Transverse colon (tissue), 4 donors: ENCODE results near the gene RTL5.

ENCODE experiments used
- POLR2A ChIP-seq: fragments of 450-650 bp; IDR thresholded peaks from one replicate; pipeline ENCODE4 v1.6.1; 2016; ENCODE audit warnings: antibody characterized with exemption, mild to moderate bottlenecking, moderate library complexity
- POLR2AphosphoS5 ChIP-seq, 3 donors: sonication (generic); formaldehyde crosslinking; IDR thresholded peaks; one replicate each; pipeline ENCODE4 v1.6.1; 2016; ENCODE audit warnings: antibody characterized with exemption in 3 of 3
- TF ChIP-seq, protein P1 (sequence below), 5 experiments: fragments of 200-600 bp in 3 of 5; fragments of 450-650 bp in 2 of 5; sonication (generic) in 3 of 5; IDR thresholded peaks; 1 replicate in 2 of 5; 2 replicates in 3 of 5; pipeline ENCODE4 v1.5.1; 2016 to 2017; ENCODE audit warnings: antibody characterized with exemption in 5 of 5, inconsistent platforms in 3 of 5, mild to moderate bottlenecking in 2 of 5, moderate library complexity in 1 of 5

DNA sequence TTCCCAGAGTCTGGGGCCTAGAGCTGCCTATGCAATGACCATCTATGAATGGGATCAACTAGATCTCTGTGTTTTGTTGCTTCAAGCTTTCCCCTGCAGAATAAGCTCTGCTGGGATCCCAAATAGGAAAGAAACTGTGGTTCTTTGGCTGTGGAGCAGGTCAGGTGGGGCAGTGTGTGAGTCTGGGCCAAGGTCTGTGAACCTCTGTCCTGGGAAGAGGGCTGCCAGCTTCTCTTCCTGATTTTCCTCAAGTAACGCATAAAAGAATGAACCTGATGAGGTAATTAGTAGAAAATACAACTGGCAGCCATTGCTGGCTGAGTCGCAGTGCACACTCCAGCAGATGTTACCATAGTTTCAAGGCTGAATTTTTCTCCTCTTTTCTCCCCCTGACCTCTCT lies 45.3 kb upstream of the RTL5 start:
- TF ChIP-seq POLR2AphosphoS5 (IDR thresholded peaks at IDR 0.05) (no peak), POLR2A (no peak)
- TF ChIP-seq, protein P1, sequence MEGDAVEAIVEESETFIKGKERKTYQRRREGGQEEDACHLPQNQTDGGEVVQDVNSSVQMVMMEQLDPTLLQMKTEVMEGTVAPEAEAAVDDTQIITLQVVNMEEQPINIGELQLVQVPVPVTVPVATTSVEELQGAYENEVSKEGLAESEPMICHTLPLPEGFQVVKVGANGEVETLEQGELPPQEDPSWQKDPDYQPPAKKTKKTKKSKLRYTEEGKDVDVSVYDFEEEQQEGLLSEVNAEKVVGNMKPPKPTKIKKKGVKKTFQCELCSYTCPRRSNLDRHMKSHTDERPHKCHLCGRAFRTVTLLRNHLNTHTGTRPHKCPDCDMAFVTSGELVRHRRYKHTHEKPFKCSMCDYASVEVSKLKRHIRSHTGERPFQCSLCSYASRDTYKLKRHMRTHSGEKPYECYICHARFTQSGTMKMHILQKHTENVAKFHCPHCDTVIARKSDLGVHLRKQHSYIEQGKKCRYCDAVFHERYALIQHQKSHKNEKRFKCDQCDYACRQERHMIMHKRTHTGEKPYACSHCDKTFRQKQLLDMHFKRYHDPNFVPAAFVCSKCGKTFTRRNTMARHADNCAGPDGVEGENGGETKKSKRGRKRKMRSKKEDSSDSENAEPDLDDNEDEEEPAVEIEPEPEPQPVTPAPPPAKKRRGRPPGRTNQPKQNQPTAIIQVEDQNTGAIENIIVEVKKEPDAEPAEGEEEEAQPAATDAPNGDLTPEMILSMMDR (IDR thresholded peaks at IDR 0.05) = no peak
